SK-N-SH (cell line): Measurements from ENCODE around the gene EFNB1. TPM values are rescaled to one million over a fixed set of nuclear protein-coding genes. Genes with fewer than 3 reads are reported as not detected.

Source experiments
- CTCF ChIA-PET: fragments of 300-600, 350-600 bp; formaldehyde crosslinking; extraction: SDS; loops from one replicate; lab custom pipeline; 2021; lab: Yijun Ruan, JAX
- POLR2A ChIA-PET: fragments of 350-600 bp; sonication (Branson Sonifier 250); formaldehyde crosslinking; extraction: SDS; loops from one replicate; lab custom pipeline; 2020; ENCODE audit warnings: antibody characterized with exemption, inconsistent platforms; lab: Yijun Ruan, JAX
- DNase-seq: peaks from one replicate; pipeline ENCODE4 v3.0.0; 2012
- H2AFZ ChIP-seq: fragments of 200-600 bp; sonication (generic); 2 replicates; pipeline ENCODE4 v1.8.1; 2016; ENCODE audit warnings: antibody characterized with exemption, mild to moderate bottlenecking, low read depth
- H3F3A ChIP-seq: fragments of 200-600 bp; sonication (generic); replicated peaks from 2 replicates; pipeline ENCODE3; 2016; ENCODE audit warnings: antibody characterized with exemption, mild to moderate bottlenecking; ENCODE audit not compliant: insufficient read depth
- H3K27ac ChIP-seq, 2 experiments: fragments of 200-500 bp in 1 of 2; fragments of 200-600 bp in 1 of 2; sonication (Bioruptor generic) in 1 of 2; sonication (generic), shearing (Covaris generic) in 1 of 2; 2 replicates each; pipeline versions ENCODE4 v1.5.1 to v1.6.1; 2014 to 2016; ENCODE audit warnings: low read depth in 2 of 2, inconsistent platforms in 1 of 2, low read length in 1 of 2, mild to moderate bottlenecking in 1 of 2, mixed read lengths in 1 of 2
- H3K27me3 ChIP-seq: fragments of 200-600 bp; sonication (generic), shearing (Covaris generic); 2 replicates; pipeline ENCODE4 v1.6.1; 2016; ENCODE audit warnings: mixed run types; ENCODE audit not compliant: insufficient read depth
- H3K36me3 ChIP-seq, 2 experiments: fragments of 200-500 bp in 1 of 2; fragments of 200-600 bp in 1 of 2; sonication (Bioruptor generic) in 1 of 2; sonication (generic) in 1 of 2; replicated peaks in 1 of 2; 2 replicates each; pipeline versions ENCODE3 to v1.5.1; 2014 to 2016; ENCODE audit warnings: low read length in 1 of 2, mild to moderate bottlenecking in 1 of 2; ENCODE audit not compliant: insufficient read depth in 2 of 2, control insufficient read depth in 1 of 2
- H3K4me1 ChIP-seq, 2 experiments: fragments of 200-500 bp in 1 of 2; fragments of 200-600 bp in 1 of 2; sonication (Bioruptor generic) in 1 of 2; sonication (generic), shearing (Covaris generic) in 1 of 2; 2 replicates each; pipeline versions ENCODE4 v1.5.1 to v1.6.1; 2014 to 2016; ENCODE audit warnings: low read depth in 1 of 2, low read length in 1 of 2, mixed run types in 1 of 2; ENCODE audit not compliant: insufficient read depth in 2 of 2, control insufficient read depth in 1 of 2
- H3K4me2 ChIP-seq: fragments of 200-600 bp; sonication (generic), shearing (Covaris generic); 2 replicates; pipeline ENCODE4 v1.6.1; 2017; ENCODE audit warnings: mixed run types
- H3K4me3 ChIP-seq, 2 experiments: fragments of 200-500 bp in 1 of 2; fragments of 200-600 bp in 1 of 2; sonication (Bioruptor generic) in 1 of 2; sonication (generic), shearing (Covaris generic) in 1 of 2; 2 replicates each; pipeline versions ENCODE4 v1.5.1 to v1.8.1; 2014 to 2016; ENCODE audit warnings: low read depth in 2 of 2, inconsistent platforms in 1 of 2, low read length in 1 of 2, mild to moderate bottlenecking in 1 of 2, mixed read lengths in 1 of 2, moderate library complexity in 1 of 2
- H3K79me2 ChIP-seq: fragments of 200-600 bp; sonication (generic); 2 replicates; pipeline ENCODE4 v1.8.1; 2017; ENCODE audit warnings: mild to moderate bottlenecking; ENCODE audit not compliant: insufficient read depth
- H3K9ac ChIP-seq: fragments of 200-600 bp; sonication (generic); 2 replicates; pipeline ENCODE4 v1.6.1; 2017; ENCODE audit warnings: mixed run types
- H3K9me2 ChIP-seq: fragments of 200-600 bp; sonication (generic); 2 replicates; pipeline ENCODE4 v1.6.1; 2017; ENCODE audit warnings: mixed run types
- H3K9me3 ChIP-seq: fragments of 200-600 bp; sonication (generic); 2 replicates; pipeline ENCODE4 v1.6.1; 2017; ENCODE audit warnings: mixed run types, mild to moderate bottlenecking, moderate library complexity
- H4K20me1 ChIP-seq: fragments of 200-600 bp; sonication (generic); 2 replicates; pipeline ENCODE4 v1.6.1; 2017; ENCODE audit warnings: mild to moderate bottlenecking, mixed run types; ENCODE audit not compliant: insufficient read depth
- EZH2phosphoT487 ChIP-seq: fragments of 200-600 bp; sonication (generic); IDR thresholded peaks from 2 replicates; pipeline ENCODE4 v1.6.1; 2017; ENCODE audit warnings: low read depth, mixed run types, mild to moderate bottlenecking, antibody characterized with exemption, moderate library complexity, borderline replicate concordance
- FOXM1 ChIP-seq: IDR thresholded peaks from 2 replicates; pipeline ENCODE4 v1.4.0; 2012; ENCODE audit warnings: low read depth, mild to moderate bottlenecking
- GATA2 ChIP-seq: sonication (generic); formaldehyde crosslinking; IDR thresholded peaks from 2 replicates; pipeline ENCODE4 v1.5.0; 2020; ENCODE audit warnings: mild to moderate bottlenecking, missing genetic modification reagents
- MXI1 ChIP-seq: IDR thresholded peaks from 2 replicates; pipeline ENCODE4 v1.6.1; 2012; ENCODE audit warnings: mild to moderate bottlenecking, low read depth, low read length, improper control_type of control experiment
- POLR2AphosphoS5 ChIP-seq: IDR thresholded peaks from 2 replicates; pipeline ENCODE4 v1.6.1; 2012; ENCODE audit warnings: low read depth, low read length
- REST ChIP-seq: IDR thresholded peaks from 2 replicates; pipeline ENCODE4 v1.6.1; 2012; ENCODE audit warnings: mild to moderate bottlenecking, low read depth, low read length, moderate library complexity
- RXRA ChIP-seq: IDR thresholded peaks from 2 replicates; pipeline ENCODE4 v1.4.0; 2012; ENCODE audit warnings: low read depth, mild to moderate bottlenecking, borderline replicate concordance
- SIN3A ChIP-seq: IDR thresholded peaks from 2 replicates; pipeline ENCODE4 v1.6.1; 2012; ENCODE audit warnings: low read depth, mild to moderate bottlenecking, low read length, moderate library complexity, borderline replicate concordance
- TAF1 ChIP-seq: IDR thresholded peaks from 2 replicates; pipeline ENCODE4 v1.6.1; 2012; ENCODE audit warnings: low read depth, mild to moderate bottlenecking, low read length, moderate library complexity, borderline replicate concordance
- TCF12 ChIP-seq: IDR thresholded peaks from 2 replicates; pipeline ENCODE4 v1.4.0; 2012
- TEAD4 ChIP-seq: IDR thresholded peaks from 2 replicates; pipeline ENCODE4 v1.4.0; 2012; ENCODE audit warnings: mild to moderate bottlenecking, borderline replicate concordance; ENCODE audit not compliant: insufficient read depth
- USF2 ChIP-seq: fragments of 150-350 bp; IDR thresholded peaks from 2 replicates; pipeline ENCODE4 v1.6.1; 2017; ENCODE audit warnings: antibody characterized with exemption, low read length, low read depth, borderline replicate concordance
- ZBTB33 ChIP-seq: IDR thresholded peaks from 2 replicates; pipeline ENCODE4 v1.4.0; 2012; ENCODE audit warnings: low read depth, borderline replicate concordance
- WGBS: methylation state at CpG from one replicate; pipeline ENCODE4 v1.1.6; 2017; ENCODE audit warnings: low lambda C conversion rate; 5-methylcytosine and 5-hydroxymethylcytosine counted together
- polyA plus RNA-seq, 3 experiments: library from polyadenylated mRNA; depleted of rRNA; stranded (reverse); fragments of >200 nt; gene quantifications; 2 replicates each; pipeline ENCODE4 v1.2.3, GENCODE V29; 2012

Gene EFNB1
- polyA plus RNA-seq, 1 of the 3 experiments (the other 2 are of a cell fraction): 8.4 TPM

GRCh38 chrX:68832101-68832416 lies 3.2 kb downstream of the EFNB1 start:
- CTCF ChIA-PET: interaction anchor here (1.2 to 6.6 kb wide), 6 partner anchors 9 to 254 kb away, joined by 3 to 52 read pairs (median 4); no protein-coding TSS in a partner anchor
- no peak overlapping the region for H3K9ac ChIP-seq
- no peak overlapping the region for H2AFZ ChIP-seq

GRCh38 chrX:68832516-68833447 lies 4.0 kb downstream of the EFNB1 start:
- Histone ChIP-seq H3K4me2 (peak overlapping the region; percentile 81; the same call in 1 of the 2 replicates), H3K27ac (no peak overlapping the region), H3K9me2 (no peaks in the 10 kb centered on the region), H2AFZ (no peak overlapping the region), H3K9me3 (no peaks in the 10 kb centered on the region), H3K79me2 (no peaks in the 10 kb centered on the region), H3K9ac (no peak overlapping the region), H4K20me1 (peaks cover 2% of the 10 kb centered on the region; the same call in 1 of the 2 replicates), H3F3A (no peaks in the 10 kb centered on the region), H3K4me1 (peaks cover 0 to 10% of the 10 kb centered on the region in 2 experiments; a peak in 1 of 4 replicates), H3K27me3 (peaks cover 10% of the 10 kb centered on the region; the same call in 1 of the 2 replicates), H3K4me3 (no peak overlapping the region), H3K36me3 (no peaks in the 10 kb centered on the region)
- CTCF ChIA-PET: interaction anchor here (1.2 to 6.6 kb wide), 3 partner anchors 13 to 235 kb away, joined by 3 to 52 read pairs (median 3); no protein-coding TSS in a partner anchor
- POLR2A ChIA-PET: no interaction called here
- TF ChIP-seq USF2 (no peak), REST (no peak), TCF12 (no peak), TAF1 (no peak), MXI1 (no peak), FOXM1 (no peak), GATA2 (CRISPR knock-in tag) (no peak), POLR2AphosphoS5 (no peak), SIN3A (no peak), RXRA (no peak)
- WGBS: 50% methylated on average over 11 of the region's 12 CpGs
- DNase-seq: no peak

More at GRCh38 chrX:68832101-68832416, 3.2 kb downstream of the EFNB1 start:
- peaks cover 2% of the 10 kb centered on the region; the same call in 1 of the 2 replicates for H4K20me1 ChIP-seq
- H3K27ac ChIP-seq: no peak overlapping the region; a peak in 1 of 4 replicates
- H3K9me2 ChIP-seq: no peaks in the 10 kb centered on the region
- POLR2A ChIA-PET: no interaction called here
- peak overlapping the region; percentile 81 for H3K4me2 ChIP-seq
- no peaks in the 10 kb centered on the region for H3F3A ChIP-seq
- DNase-seq: peak; percentile 58
- H3K9me3 ChIP-seq: no peaks in the 10 kb centered on the region
- TF ChIP-seq USF2 (no peak), GATA2 (CRISPR knock-in tag) (no peak), TEAD4 (no peak), EZH2phosphoT487 (no peak), ZBTB33 (no peak)
- peaks cover 0 to 10% of the 10 kb centered on the region in 2 experiments; a peak in 1 of 4 replicates for H3K4me1 ChIP-seq
- H3K79me2 ChIP-seq: no peaks in the 10 kb centered on the region
- 19% methylated on average over 11 of the region's 11 CpGs for WGBS
- peaks cover 10% of the 10 kb centered on the region; the same call in 1 of the 2 replicates for H3K27me3 ChIP-seq
- H3K36me3 ChIP-seq: no peaks in the 10 kb centered on the region
- peak overlapping the region in 1 of 2 experiments; percentile 28; a peak in 1 of 4 replicates for H3K4me3 ChIP-seq
